HG03095 (cell line): ENCODE results near the gene NPLOC4.
"Not testable (repeated sequence)": the region's sequence is repeated elsewhere in the genome, so short reads cannot be mapped to it uniquely, and the experiment has no call there.

Experiments
- ATAC-seq: cut with Tn5 transposase; IDR thresholded peaks from one replicate; pipeline ENCODE4 v1.9.1; 2021; ENCODE audit warnings: moderate library complexity; ENCODE audit not compliant: unreplicated experiment

The NPLOC4 gene

DNA sequence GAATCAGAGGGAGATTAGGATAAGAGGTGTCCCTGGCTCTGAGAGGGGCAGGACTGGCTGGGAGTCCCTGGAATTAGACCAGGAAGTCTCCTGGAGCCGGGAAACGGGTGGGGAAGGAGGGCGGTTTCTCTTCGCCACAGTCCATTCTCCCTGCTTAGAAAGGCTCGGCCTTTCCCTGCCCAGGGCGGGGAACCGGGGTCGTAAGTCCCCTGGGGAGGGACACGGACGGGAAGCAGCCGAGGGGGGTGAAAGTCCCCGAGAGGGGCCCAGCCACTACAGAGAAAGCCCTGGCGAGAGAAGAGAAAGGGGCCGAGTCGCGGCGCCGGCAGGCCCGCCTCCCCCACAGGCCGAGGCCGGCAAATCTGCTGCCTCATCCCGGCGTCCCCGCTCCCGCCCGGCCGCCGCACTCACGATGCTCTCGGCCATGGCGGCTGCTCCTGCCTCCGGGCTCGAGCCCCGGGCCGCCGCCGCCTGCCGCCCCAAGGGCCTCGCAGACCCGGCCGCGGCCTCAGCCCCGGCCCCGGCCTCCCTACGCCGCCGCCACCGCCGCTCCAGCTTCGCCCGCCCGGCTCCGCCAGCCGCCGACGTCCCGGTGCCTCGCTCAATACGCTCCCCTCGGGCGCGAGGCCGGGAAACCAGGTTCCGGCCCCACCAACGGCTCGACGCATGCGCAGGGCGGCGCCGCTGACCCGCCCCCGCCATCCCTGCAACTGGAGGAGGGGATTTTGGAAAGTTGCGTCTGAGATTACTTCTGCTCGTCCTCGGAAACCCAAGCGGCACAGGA, at the start of gene NPLOC4, which contains the start of gene TSPAN10:
Gene NPLOC4, minus strand, starts transcription at position 608 of the 784 bp plus-strand sequence. Its CDS starts 182 bp downstream, at position 426.
Gene TSPAN10, plus strand, starts transcription at position 692 of the 784 bp plus-strand sequence. CDS start 5,217 bp downstream, outside the sequence.
- ATAC-seq: peak; percentile 65

DNA sequence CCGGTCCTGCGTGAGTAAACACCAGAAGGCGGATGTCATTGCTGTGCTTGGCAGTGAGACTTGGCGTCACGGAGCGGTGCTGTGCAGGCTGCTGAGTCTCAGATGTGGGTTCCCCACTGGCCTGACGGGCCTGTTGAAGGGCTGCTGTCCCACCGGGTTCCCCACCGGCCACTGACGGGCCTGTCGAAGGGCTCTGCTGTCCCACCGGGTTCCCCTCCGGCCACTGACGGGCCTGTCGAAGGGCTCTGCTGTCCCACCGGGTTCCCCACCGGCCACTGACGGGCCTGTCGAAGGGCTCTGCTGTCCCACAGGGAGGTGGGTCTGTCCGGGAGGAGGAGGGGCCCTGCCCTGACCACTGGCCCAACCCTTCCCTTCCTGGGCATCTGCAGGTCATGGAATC, 49.7 kb upstream of the NPLOC4 start:
- no peak for ATAC-seq

GRCh38 chr17:81685108-81685507, 48.2 kb upstream of the NPLOC4 start:
- ATAC-seq: no peak

GRCh38 chr17:81684442-81684911, 47.6 kb upstream of the NPLOC4 start:
- ATAC-seq: no peak

GRCh38 chr17:81683584-81684441, 46.9 kb upstream of the NPLOC4 start, which contains the start of the genes ARL16 and HGS:
ARL16 (minus strand) TSS chr17:81683797; CDS start chr17:81683753, 44 bp downstream.
HGS (plus strand) TSS chr17:81684011; CDS start chr17:81684067, 56 bp downstream.
- ATAC-seq: peak; percentile 77

- peak; percentile 4 for ATAC-seq
These were observed 46.3 kb upstream of the NPLOC4 start for GRCh38 chr17:81683208-81683583.

- ATAC-seq: no peak
These were observed 45.8 kb upstream of the NPLOC4 start for GRCh38 chr17:81682565-81683207.

GRCh38 chr17:81681672-81682071, 44.8 kb upstream of the NPLOC4 start:
- ATAC-seq: no peak

DNA sequence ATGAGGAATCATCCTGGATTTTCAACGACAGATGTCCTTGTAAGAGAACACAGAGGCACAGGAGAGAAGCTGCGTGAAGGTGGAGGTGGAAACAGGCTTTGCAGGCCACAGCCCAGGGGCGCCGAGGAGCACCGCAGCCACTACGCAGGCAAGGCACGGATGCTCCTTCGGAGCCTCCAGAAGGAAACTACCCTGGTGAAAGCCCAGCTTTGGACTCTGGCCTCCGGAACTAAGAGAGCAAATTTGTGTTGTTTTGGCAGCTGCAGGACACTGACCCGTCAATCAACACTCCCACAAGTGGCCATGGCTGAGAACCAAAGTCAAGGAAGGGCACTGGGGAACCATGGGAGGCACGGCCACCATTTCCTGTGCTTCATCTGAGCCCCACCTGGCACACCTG, 43.2 kb upstream of the NPLOC4 start:
- ATAC-seq: no peak

- no peak for ATAC-seq
These were observed 40.0 kb upstream of the NPLOC4 start for GRCh38 chr17:81676906-81677305.

GRCh38 chr17:81675515-81676221, 38.8 kb upstream of the NPLOC4 start:
- not testable (repeated sequence) for ATAC-seq

GRCh38 chr17:81673561-81674258, 36.8 kb upstream of the NPLOC4 start:
- ATAC-seq: no peak

- no peak for ATAC-seq
These were observed 36.0 kb upstream of the NPLOC4 start for GRCh38 chr17:81672954-81673353.

GRCh38 chr17:81672504-81672903, 35.6 kb upstream of the NPLOC4 start:
- no peak for ATAC-seq

- no peak for ATAC-seq
These were observed 30.8 kb upstream of the NPLOC4 start for GRCh38 chr17:81667754-81668153.

- peak; percentile 88 for ATAC-seq
These were observed 29.7 kb upstream of the NPLOC4 start, which contains the start of the genes CCDC137 and OXLD1 for GRCh38 chr17:81666342-81667191. CCDC137 (plus strand) TSS chr17:81666737; CDS start chr17:81666767, 30 bp downstream. OXLD1 (minus strand) TSS chr17:81666605; CDS start chr17:81666577, 28 bp downstream.

GRCh38 chr17:81666092-81666341, 29.1 kb upstream of the NPLOC4 start:
- peak; percentile 23 for ATAC-seq

DNA sequence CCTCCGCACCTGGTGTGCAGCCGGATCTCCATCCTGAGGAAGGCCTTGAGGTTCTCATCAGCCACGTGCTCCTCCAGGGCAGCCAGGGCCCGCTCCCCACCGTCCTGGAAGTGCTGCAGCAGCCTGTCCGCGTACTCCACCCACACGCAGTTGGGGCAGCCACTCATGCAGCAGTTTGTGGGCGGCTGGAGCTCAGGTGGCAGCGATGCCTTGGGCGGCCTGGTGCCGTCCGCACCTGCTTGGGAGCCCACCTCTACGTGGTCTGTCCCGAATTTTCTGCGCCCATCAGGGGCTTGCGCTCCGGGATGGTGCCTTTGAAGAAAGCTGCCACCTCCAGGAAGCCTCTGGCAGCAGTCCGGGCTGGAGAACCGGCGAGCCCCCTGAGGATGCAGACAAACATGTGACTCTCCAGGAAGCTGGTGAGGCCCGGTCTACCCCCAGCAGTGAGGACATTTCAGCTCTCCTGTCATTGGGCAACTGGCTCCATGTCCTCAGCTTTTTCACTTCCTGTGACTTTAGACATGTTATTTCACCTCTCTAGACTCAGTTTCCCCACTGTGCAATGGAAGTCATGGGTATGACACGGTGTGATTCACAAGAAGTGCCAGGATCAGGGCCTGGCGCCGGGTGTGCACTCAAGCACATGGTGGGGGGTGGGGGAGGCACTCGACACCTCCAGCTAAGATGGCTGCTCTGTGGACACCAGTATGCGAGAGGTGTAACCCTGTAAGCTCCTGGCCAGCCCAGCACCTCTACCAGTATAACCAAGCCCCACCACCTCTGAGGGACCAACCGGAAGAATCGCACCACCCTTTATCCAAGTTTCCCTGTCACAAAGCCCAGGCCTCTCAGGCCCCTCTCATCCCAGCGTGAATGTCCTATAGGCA, 28.5 kb upstream of the NPLOC4 start:
- no peak for ATAC-seq
